ENCODE data around the gene SLC2A8.

Gene SLC2A8

DNA sequence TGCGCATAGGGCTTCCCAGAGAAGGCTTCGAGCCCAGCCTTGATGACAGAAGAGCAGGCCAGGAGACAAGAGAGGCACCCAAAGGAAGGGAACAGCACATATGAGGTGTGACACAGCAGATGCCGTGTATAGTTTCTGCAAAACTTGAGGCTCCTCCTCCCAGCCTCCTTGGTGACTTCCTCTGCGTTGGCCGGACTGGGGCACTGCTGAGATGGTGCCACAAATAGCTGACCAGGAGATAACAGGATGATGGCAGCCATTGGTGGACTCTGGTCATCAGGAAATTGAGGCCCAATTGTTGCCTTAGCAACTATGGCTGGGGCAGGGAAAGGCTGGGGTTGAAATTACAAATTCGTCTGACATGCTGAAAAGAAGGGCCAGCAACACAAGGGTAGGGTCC, 22.4 kb downstream of the SLC2A8 start:
- no CpG with 5 or more reads among the region's 6 CpGs for WGBS (ENCODE audit: extremely low coverage, insufficient coverage, low lambda C conversion rate)
- Histone ChIP-seq H2BK15ac (replicated peaks; ENCODE audit: low read depth) (no peak overlapping the region), H2BK120ac (ENCODE audit: low read depth, low read length) (no peak overlapping the region), H3K4me3 (ENCODE audit: low read length) (no peak overlapping the region), H2AK5ac (ENCODE audit: low read length) (no peak overlapping the region), H3K79me1 (ENCODE audit: low read length) (peaks cover 7% of the 10 kb centered on the region), H4K8ac (ENCODE audit: low read depth, low read length) (no peak overlapping the region), H3K9ac (ENCODE audit: low read length) (no peak overlapping the region), H3K4me1 (ENCODE audit: control insufficient read depth, low read depth, low read length) (peaks cover 5% of the 10 kb centered on the region), H3K23ac (ENCODE audit: low read length) (no peak overlapping the region), H2BK5ac (ENCODE audit: low read length) (no peak overlapping the region), H3K4ac (ENCODE audit: low read depth, low read length) (no peak overlapping the region), H3K18ac (ENCODE audit: low read length) (no peak overlapping the region), H3K36me3 (ENCODE audit: control insufficient read depth, insufficient read depth, low read length) (no peaks in the 10 kb centered on the region), H3K27ac (ENCODE audit: low read depth, low read length) (no peak overlapping the region), H3K4me2 (ENCODE audit: low read length) (no peak overlapping the region), H4K5ac (ENCODE audit: low read length) (no peak overlapping the region), H3K27me3 (ENCODE audit: insufficient read depth, low read length, poor library complexity) (no peaks in the 10 kb centered on the region), H3K56ac (ENCODE audit: low read length) (no peak overlapping the region), H3K79me2 (ENCODE audit: control insufficient read depth, insufficient read depth, low read length) (no peaks in the 10 kb centered on the region)
- no peak for DNase-seq

DNA sequence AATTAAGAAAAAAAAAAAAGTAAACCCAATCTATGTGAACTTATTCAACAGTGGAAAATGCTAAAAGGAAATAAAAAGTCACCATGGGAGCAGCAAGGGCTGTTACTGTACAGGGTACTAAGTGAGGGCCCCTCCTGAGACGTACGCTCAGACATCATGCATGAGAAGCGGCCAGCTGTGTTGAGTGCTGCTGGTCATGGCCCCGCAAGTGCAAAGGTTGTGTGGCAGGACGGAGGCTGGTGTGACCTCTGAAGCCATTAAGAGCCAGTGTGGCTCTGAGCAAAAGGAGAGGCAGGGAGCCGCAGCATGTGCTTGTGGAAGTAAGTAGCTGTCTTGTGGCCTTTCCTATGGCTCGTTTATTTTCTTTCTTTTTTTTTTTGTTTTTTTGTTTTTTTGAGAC, 24.1 kb downstream of the SLC2A8 start:
- H2BK120ac ChIP-seq (ENCODE audit: low read depth, low read length) = no peak overlapping the region
- H3K36me3 ChIP-seq (ENCODE audit: control insufficient read depth, insufficient read depth, low read length) = no peaks in the 10 kb centered on the region
- no peak overlapping the region for H2BK15ac ChIP-seq (replicated peaks; ENCODE audit: low read depth)
- no CpG with 5 or more reads among the region's 7 CpGs for WGBS (ENCODE audit: extremely low coverage, insufficient coverage, low lambda C conversion rate)
- H3K4me1 ChIP-seq (ENCODE audit: control insufficient read depth, low read depth, low read length) = peaks cover 7% of the 10 kb centered on the region
- no peak for DNase-seq
- no peak overlapping the region for H3K27ac ChIP-seq (ENCODE audit: low read depth, low read length)
- H3K18ac ChIP-seq (ENCODE audit: low read length) = no peak overlapping the region
- H4K5ac ChIP-seq (ENCODE audit: low read length) = no peak overlapping the region
- H3K79me1 ChIP-seq (ENCODE audit: low read length) = peaks cover 9% of the 10 kb centered on the region
- H2BK5ac ChIP-seq (ENCODE audit: low read length) = no peak overlapping the region
- peaks cover 6% of the 10 kb centered on the region for H3K79me2 ChIP-seq (ENCODE audit: control insufficient read depth, insufficient read depth, low read length)
- H2AK5ac ChIP-seq (ENCODE audit: low read length) = no peak overlapping the region
- no peak overlapping the region for H3K4me3 ChIP-seq (ENCODE audit: low read length)
- H3K9ac ChIP-seq (ENCODE audit: low read length) = no peak overlapping the region
- no peak overlapping the region for H3K56ac ChIP-seq (ENCODE audit: low read length)
- no peak overlapping the region for H3K4ac ChIP-seq (ENCODE audit: low read depth, low read length)
- H3K4me2 ChIP-seq (ENCODE audit: low read length) = no peak overlapping the region
- H3K23ac ChIP-seq (ENCODE audit: low read length) = no peak overlapping the region
- no peaks in the 10 kb centered on the region for H3K27me3 ChIP-seq (ENCODE audit: insufficient read depth, low read length, poor library complexity)
- no peak overlapping the region for H4K8ac ChIP-seq (ENCODE audit: low read depth, low read length)

DNA sequence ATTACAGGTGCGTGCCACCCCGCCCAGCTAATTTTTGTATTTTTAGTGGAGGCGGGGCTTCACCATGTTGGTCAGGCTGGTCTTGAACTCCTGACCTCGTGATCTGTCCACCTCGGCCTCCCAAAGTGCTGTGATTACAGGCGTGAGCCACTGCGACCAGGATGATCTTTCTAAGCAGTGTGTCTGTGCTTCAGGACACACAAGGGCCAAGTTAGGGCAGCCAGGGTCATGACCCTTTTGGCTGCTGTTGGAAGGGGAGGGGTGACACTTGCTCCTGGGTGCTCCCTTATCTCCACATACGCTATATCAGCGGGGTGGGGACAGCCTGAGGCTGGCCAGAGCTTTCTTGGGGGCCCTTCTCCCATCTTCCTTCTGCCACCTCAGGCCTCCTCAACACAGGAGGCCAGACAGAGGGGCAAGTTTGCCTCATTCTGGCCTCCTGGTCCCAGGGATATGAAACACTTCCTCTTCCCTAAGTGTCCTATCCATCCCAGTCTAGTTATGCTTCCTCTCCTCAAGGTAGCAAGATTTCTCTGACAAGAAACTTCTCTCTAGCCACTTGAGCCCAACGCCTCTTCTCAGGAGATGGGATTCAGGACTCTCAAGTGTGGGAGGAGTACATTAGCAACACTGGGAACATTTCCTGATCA, 25.3 kb downstream of the SLC2A8 start:
- no peak for DNase-seq
- Histone ChIP-seq H3K4me1 (ENCODE audit: control insufficient read depth, low read depth, low read length) (peaks cover 7% of the 10 kb centered on the region), H2BK120ac (ENCODE audit: low read depth, low read length) (no peak overlapping the region), H3K56ac (ENCODE audit: low read length) (peak overlapping the region; percentile 83), H3K9ac (ENCODE audit: low read length) (peak overlapping the region; percentile 78), H3K27me3 (ENCODE audit: insufficient read depth, low read length, poor library complexity) (no peaks in the 10 kb centered on the region), H3K18ac (ENCODE audit: low read length) (no peak overlapping the region), H4K8ac (ENCODE audit: low read depth, low read length) (no peak overlapping the region), H2BK15ac (replicated peaks; ENCODE audit: low read depth) (no peak overlapping the region), H3K79me2 (ENCODE audit: control insufficient read depth, insufficient read depth, low read length) (peaks cover 6% of the 10 kb centered on the region), H2BK5ac (ENCODE audit: low read length) (no peak overlapping the region), H3K4me2 (ENCODE audit: low read length) (no peak overlapping the region), H3K4me3 (ENCODE audit: low read length) (no peak overlapping the region), H2AK5ac (ENCODE audit: low read length) (no peak overlapping the region), H3K27ac (ENCODE audit: low read depth, low read length) (no peak overlapping the region), H3K4ac (ENCODE audit: low read depth, low read length) (no peak overlapping the region), H4K5ac (ENCODE audit: low read length) (no peak overlapping the region), H3K79me1 (ENCODE audit: low read length) (peaks cover 9% of the 10 kb centered on the region), H3K23ac (ENCODE audit: low read length) (no peak overlapping the region), H3K36me3 (ENCODE audit: control insufficient read depth, insufficient read depth, low read length) (no peaks in the 10 kb centered on the region)
- no CpG with 5 or more reads among the region's 10 CpGs for WGBS (ENCODE audit: extremely low coverage, insufficient coverage, low lambda C conversion rate)

DNA sequence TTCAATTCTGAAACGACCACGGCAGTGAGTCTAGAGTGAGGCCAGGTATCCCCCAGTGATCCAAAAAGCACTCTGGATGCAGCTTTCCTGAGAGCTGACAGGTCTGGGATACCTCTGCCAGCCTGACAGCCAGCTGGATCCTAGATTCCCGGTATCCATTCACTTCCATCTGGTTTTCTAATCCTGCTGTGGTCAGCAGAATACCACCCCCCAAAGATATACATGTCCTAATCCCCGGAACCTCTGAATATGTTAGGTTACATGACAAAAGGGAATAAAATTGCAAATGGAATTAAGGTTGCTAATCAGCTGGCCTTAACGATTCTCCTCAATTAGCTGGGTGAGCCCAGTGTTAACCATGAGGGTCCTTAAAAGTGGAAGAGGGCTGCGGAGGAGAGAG, 25.8 kb downstream of the SLC2A8 start:
- H4K5ac ChIP-seq (ENCODE audit: low read length) = no peak overlapping the region
- no peak overlapping the region for H3K27ac ChIP-seq (ENCODE audit: low read depth, low read length)
- H2AK5ac ChIP-seq (ENCODE audit: low read length) = no peak overlapping the region
- peaks cover 9% of the 10 kb centered on the region for H3K79me1 ChIP-seq (ENCODE audit: low read length)
- H3K27me3 ChIP-seq (ENCODE audit: insufficient read depth, low read length, poor library complexity) = no peaks in the 10 kb centered on the region
- no peak overlapping the region for H3K4ac ChIP-seq (ENCODE audit: low read depth, low read length)
- no CpG with 5 or more reads among the region's 6 CpGs for WGBS (ENCODE audit: extremely low coverage, insufficient coverage, low lambda C conversion rate)
- no peak overlapping the region for H2BK15ac ChIP-seq (replicated peaks; ENCODE audit: low read depth)
- no peak overlapping the region for H3K4me3 ChIP-seq (ENCODE audit: low read length)
- no peak overlapping the region for H2BK5ac ChIP-seq (ENCODE audit: low read length)
- no peak overlapping the region for H2BK120ac ChIP-seq (ENCODE audit: low read depth, low read length)
- no peak overlapping the region for H3K23ac ChIP-seq (ENCODE audit: low read length)
- peak overlapping the region; percentile 78 for H3K9ac ChIP-seq (ENCODE audit: low read length)
- DNase-seq = no peak
- H3K4me1 ChIP-seq (ENCODE audit: control insufficient read depth, low read depth, low read length) = peaks cover 7% of the 10 kb centered on the region
- H3K79me2 ChIP-seq (ENCODE audit: control insufficient read depth, insufficient read depth, low read length) = peaks cover 6% of the 10 kb centered on the region
- H3K4me2 ChIP-seq (ENCODE audit: low read length) = peak overlapping the region; percentile 69
- H3K36me3 ChIP-seq (ENCODE audit: control insufficient read depth, insufficient read depth, low read length) = no peaks in the 10 kb centered on the region
- H4K8ac ChIP-seq (ENCODE audit: low read depth, low read length) = no peak overlapping the region
- H3K18ac ChIP-seq (ENCODE audit: low read length) = no peak overlapping the region
- peak overlapping the region; percentile 83 for H3K56ac ChIP-seq (ENCODE audit: low read length)

DNA sequence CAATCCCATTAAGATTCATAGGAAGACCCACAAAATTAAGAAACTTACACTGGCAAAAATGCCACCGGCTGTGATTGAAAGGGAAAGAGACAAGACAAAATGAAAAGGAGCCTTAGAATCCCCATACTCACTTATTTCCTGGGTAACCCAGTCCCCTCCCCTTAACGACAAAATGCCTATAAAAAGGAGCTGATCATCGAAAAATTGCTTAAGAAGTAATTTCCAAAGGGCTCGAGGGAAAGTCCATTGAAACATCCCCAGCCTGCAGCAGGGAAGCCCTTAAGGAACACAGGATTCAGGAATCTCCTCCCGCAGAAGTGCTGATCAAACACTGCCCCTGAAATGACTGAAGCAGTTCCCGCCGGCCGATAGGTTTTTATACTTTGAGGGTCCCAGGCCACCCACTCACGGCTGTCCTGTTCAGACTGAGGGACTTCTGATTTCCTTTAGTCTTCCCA, 26.5 kb downstream of the SLC2A8 start:
- peak overlapping the region; percentile 69 for H3K4me2 ChIP-seq (ENCODE audit: low read length)
- no peak overlapping the region for H3K23ac ChIP-seq (ENCODE audit: low read length)
- H4K8ac ChIP-seq (ENCODE audit: low read depth, low read length) = peak overlapping the region; percentile 3
- peak overlapping the region; percentile 89 for H3K18ac ChIP-seq (ENCODE audit: low read length)
- H3K4ac ChIP-seq (ENCODE audit: low read depth, low read length) = peak overlapping the region; percentile 11
- H3K79me2 ChIP-seq (ENCODE audit: control insufficient read depth, insufficient read depth, low read length) = peaks cover 6% of the 10 kb centered on the region
- peak overlapping the region; percentile 75 for H3K27ac ChIP-seq (ENCODE audit: low read depth, low read length)
- H2BK15ac ChIP-seq (replicated peaks; ENCODE audit: low read depth) = no peak overlapping the region
- peak overlapping the region; percentile 83 for H3K56ac ChIP-seq (ENCODE audit: low read length)
- WGBS (ENCODE audit: extremely low coverage, insufficient coverage, low lambda C conversion rate) = no CpG with 5 or more reads among the region's 9 CpGs
- H3K4me1 ChIP-seq (ENCODE audit: control insufficient read depth, low read depth, low read length) = peaks cover 7% of the 10 kb centered on the region
- H3K79me1 ChIP-seq (ENCODE audit: low read length) = peaks cover 11% of the 10 kb centered on the region
- H2AK5ac ChIP-seq (ENCODE audit: low read length) = peak overlapping the region; percentile 29
- peak overlapping the region; percentile 78 for H3K9ac ChIP-seq (ENCODE audit: low read length)
- no peaks in the 10 kb centered on the region for H3K36me3 ChIP-seq (ENCODE audit: control insufficient read depth, insufficient read depth, low read length)
- peak overlapping the region; percentile 84 for H4K5ac ChIP-seq (ENCODE audit: low read length)
- peak overlapping the region; percentile 55 for H3K4me3 ChIP-seq (ENCODE audit: low read length)
- H2BK5ac ChIP-seq (ENCODE audit: low read length) = no peak overlapping the region
- H3K27me3 ChIP-seq (ENCODE audit: insufficient read depth, low read length, poor library complexity) = no peaks in the 10 kb centered on the region
- DNase-seq = no peak
- no peak overlapping the region for H2BK120ac ChIP-seq (ENCODE audit: low read depth, low read length)

Data from mesendoderm (in vitro differentiated cells).